ENCODE results near the gene MTREX. TPM values are rescaled to one million over a fixed set of nuclear protein-coding genes. Genes with fewer than 3 reads are reported as not detected.

Gene MTREX
- total and polyA plus RNA-seq, 2 donors (not counting 1 experiment from before 2014, with no cell fraction given): 7.9 to 94.0 TPM

GRCh38 chr5:55469839-55470238 lies 162.1 kb downstream of the MTREX start:
- H3K36me3 ChIP-seq (replicated peaks in 1 of 2; ENCODE audit: control extremely low read depth in 1 of 2, control insufficient read depth in 1 of 2, extremely low read depth in 1 of 2, insufficient read depth in 2 of 2, low read length in 1 of 2): peaks cover 0 to 3% of the 10 kb centered on the region in 2 experiments

GRCh38 chr5:55470282-55470681 lies 162.5 kb downstream of the MTREX start:
- ATAC-seq (ENCODE audit: low read depth) (no peak), DNase-seq (no peak)
- H3K4me2 ChIP-seq (replicated peaks; ENCODE audit: low read depth, low read length, poor library complexity, severe bottlenecking): no peak overlapping the region
- H3K9me3 Mint-ChIP-seq (ENCODE audit: insufficient read depth): no peaks in the 10 kb centered on the region
- H3K79me2 ChIP-seq (ENCODE audit: control insufficient read depth, insufficient read depth, low read length): no peaks in the 10 kb centered on the region
- no peaks in the 10 kb centered on the region for H3K9me3 ChIP-seq (ENCODE audit: control extremely low read depth in 1 of 3, control insufficient read depth in 2 of 3, insufficient read depth in 1 of 3, low read length in 2 of 3)
- no peaks in the 10 kb centered on the region for H4K20me1 ChIP-seq (ENCODE audit: control insufficient read depth, insufficient read depth, low read length, poor library complexity, severe bottlenecking)
- no peak overlapping the region for H2AFZ ChIP-seq (ENCODE audit: insufficient read depth, low read depth, low read length, poor library complexity, severe bottlenecking)
- H3K4me3 ChIP-seq (ENCODE audit: control extremely low read depth in 1 of 5, extremely low read depth in 1 of 5, insufficient read depth in 1 of 5, low read depth in 2 of 5, low read length in 4 of 5): no peak overlapping the region
- H3K27me3 Mint-ChIP-seq: no peaks in the 10 kb centered on the region
- H3K27me3 ChIP-seq (replicated peaks in 1 of 4; ENCODE audit: control extremely low read depth in 1 of 4, control insufficient read depth in 3 of 4, insufficient read depth in 4 of 4, low read length in 3 of 4): no peaks in the 10 kb centered on the region
- POLR2A ChIA-PET: no interaction called here
- H3K4me3 Mint-ChIP-seq: no peak overlapping the region
- CTCF ChIA-PET: no interaction called here
- H3K4me1 ChIP-seq (ENCODE audit: control insufficient read depth in 2 of 2, insufficient read depth in 2 of 2, low read length in 2 of 2): no peaks in the 10 kb centered on the region
- no peak overlapping the region for H3K27ac Mint-ChIP-seq
- H3K4me1 Mint-ChIP-seq: no peaks in the 10 kb centered on the region
- 100% methylated on average over 1 of the region's 1 CpG for WGBS (ENCODE audit: insufficient coverage)
- H3K27ac ChIP-seq (ENCODE audit: low read length in 2 of 2): no peak overlapping the region
- H3K36me3 ChIP-seq (replicated peaks in 1 of 2; ENCODE audit: control extremely low read depth in 1 of 2, control insufficient read depth in 1 of 2, extremely low read depth in 1 of 2, insufficient read depth in 2 of 2, low read length in 1 of 2): peaks cover 0 to 3% of the 10 kb centered on the region in 2 experiments
- intact Hi-C loops (cut with micrococcal nuclease): no loop called here
- no peak for TF ChIP-seq CTCF (IDR thresholded peaks at IDR 0.05)
- no peak overlapping the region for H3K9ac ChIP-seq (ENCODE audit: low read length)

More at GRCh38 chr5:55469839-55470238, 162.1 kb downstream of the MTREX start:
- ATAC-seq (ENCODE audit: low read depth) (no peak), DNase-seq (no peak)
- H3K4me1 ChIP-seq (ENCODE audit: control insufficient read depth in 2 of 2, insufficient read depth in 2 of 2, low read length in 2 of 2): no peaks in the 10 kb centered on the region
- no peaks in the 10 kb centered on the region for H3K4me1 Mint-ChIP-seq
- ChIA-PET CTCF (no interaction called here), POLR2A (no interaction called here)
- no peaks in the 10 kb centered on the region for H3K9me3 Mint-ChIP-seq (ENCODE audit: insufficient read depth)
- H3K79me2 ChIP-seq (ENCODE audit: control insufficient read depth, insufficient read depth, low read length): no peaks in the 10 kb centered on the region
- intact Hi-C loops (cut with micrococcal nuclease): no loop called here
- no peaks in the 10 kb centered on the region for H3K9me3 ChIP-seq (ENCODE audit: control extremely low read depth in 1 of 3, control insufficient read depth in 2 of 3, insufficient read depth in 1 of 3, low read length in 2 of 3)
- no peaks in the 10 kb centered on the region for H4K20me1 ChIP-seq (ENCODE audit: control insufficient read depth, insufficient read depth, low read length, poor library complexity, severe bottlenecking)
- no peak overlapping the region for H2AFZ ChIP-seq (ENCODE audit: insufficient read depth, low read depth, low read length, poor library complexity, severe bottlenecking)
- H3K4me3 ChIP-seq (ENCODE audit: control extremely low read depth in 1 of 5, extremely low read depth in 1 of 5, insufficient read depth in 1 of 5, low read depth in 2 of 5, low read length in 4 of 5): no peak overlapping the region
- TF ChIP-seq CTCF (IDR thresholded peaks at IDR 0.05) (no peak), EZH2 (IDR thresholded peaks at IDR 0.05; ENCODE audit: borderline replicate concordance, insufficient read depth, low read depth, low read length, poor library complexity, severe bottlenecking) (no peak)
- no peak overlapping the region for H3K4me2 ChIP-seq (replicated peaks; ENCODE audit: low read depth, low read length, poor library complexity, severe bottlenecking)
- no peak overlapping the region for H3K4me3 Mint-ChIP-seq
- H3K27ac ChIP-seq (ENCODE audit: low read length in 2 of 2): no peak overlapping the region
- no peak overlapping the region for H3K27ac Mint-ChIP-seq
- no peak overlapping the region for H3K9ac ChIP-seq (ENCODE audit: low read length)
- no peaks in the 10 kb centered on the region for H3K27me3 ChIP-seq (replicated peaks in 1 of 4; ENCODE audit: control extremely low read depth in 1 of 4, control insufficient read depth in 3 of 4, insufficient read depth in 4 of 4, low read length in 3 of 4)
- H3K27me3 Mint-ChIP-seq: no peaks in the 10 kb centered on the region

All from B cell (primary cell).